GM21576 (cell line): Measurements from ENCODE around the gene CHMP6.

Experiments used
- ATAC-seq: cut with Tn5 transposase; IDR thresholded peaks from one replicate; pipeline ENCODE4 v1.9.1; 2021; ENCODE audit warnings: mild to moderate bottlenecking, moderate library complexity; ENCODE audit not compliant: unreplicated experiment

Gene CHMP6

GRCh38 chr17:80991645-80992076 is at the start of gene CHMP6:
CHMP6 (plus strand) TSS chr17:80991841; CDS start chr17:80991919, 78 bp downstream.
- ATAC-seq: no peak

- ATAC-seq: no peak
Observed at GRCh38 chr17:80942423-80943345, 49.0 kb upstream of the CHMP6 start.

DNA sequence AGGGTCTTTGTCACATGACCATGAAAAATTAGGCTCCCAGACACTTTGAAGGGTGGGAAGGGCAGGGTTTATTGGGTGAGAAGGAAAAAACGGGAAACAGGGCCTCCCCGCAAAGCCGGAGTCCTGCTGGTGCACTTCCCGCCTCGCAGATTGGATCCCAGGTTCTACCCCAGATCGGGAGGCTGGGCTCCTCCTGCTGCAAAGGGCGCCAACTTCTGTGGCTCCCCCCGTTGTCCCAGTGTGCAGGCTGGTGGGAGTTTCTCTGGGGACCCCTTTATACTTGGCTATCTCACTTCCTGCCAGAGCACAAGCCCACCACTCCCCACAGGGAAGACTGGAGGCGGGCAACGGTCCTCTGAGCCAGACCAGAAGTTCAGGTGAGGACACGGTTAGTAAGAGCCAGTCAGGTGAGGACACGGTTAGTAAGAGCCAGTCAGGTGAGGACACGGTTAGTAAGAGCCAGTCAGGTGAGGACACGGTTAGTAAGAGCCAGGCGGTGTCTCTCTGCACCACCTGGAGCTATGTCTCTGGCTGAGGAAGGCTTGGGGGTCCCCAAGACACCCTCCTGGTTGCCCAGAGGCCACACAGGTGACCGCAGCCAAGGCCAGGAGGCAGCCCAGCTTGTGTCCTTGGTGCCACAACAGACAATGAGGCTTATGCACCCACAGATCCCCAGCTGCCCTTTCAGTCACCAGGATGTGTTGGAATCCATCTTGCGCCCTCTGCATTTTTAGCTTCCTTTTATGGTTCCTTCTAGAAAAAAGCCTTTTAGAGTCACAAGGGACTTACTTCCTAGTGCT is 48.1 kb upstream of the CHMP6 start:
- ATAC-seq: no peak

DNA sequence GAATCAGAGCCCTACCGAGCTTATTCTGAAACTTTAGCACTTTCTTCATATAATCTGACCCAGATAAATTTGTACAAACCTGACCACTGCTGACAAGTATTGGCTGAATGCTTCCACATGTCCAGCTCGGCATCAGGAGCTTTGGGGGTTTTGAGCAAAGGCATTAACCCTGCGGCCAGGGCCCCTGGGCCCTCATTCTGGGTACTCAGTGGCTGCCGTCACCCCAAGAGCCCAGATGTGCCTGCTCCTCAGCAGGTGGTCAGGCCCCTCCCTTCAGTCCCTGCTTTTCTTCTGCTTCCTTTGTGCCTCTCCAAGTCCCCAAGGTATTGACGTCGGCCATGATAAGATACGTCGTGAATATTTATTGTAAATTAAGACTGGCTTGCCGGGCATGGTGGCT is 47.3 kb upstream of the CHMP6 start:
- no peak for ATAC-seq

- ATAC-seq: no peak
Observed at GRCh38 chr17:80945736-80946135, 45.9 kb upstream of the CHMP6 start.

DNA sequence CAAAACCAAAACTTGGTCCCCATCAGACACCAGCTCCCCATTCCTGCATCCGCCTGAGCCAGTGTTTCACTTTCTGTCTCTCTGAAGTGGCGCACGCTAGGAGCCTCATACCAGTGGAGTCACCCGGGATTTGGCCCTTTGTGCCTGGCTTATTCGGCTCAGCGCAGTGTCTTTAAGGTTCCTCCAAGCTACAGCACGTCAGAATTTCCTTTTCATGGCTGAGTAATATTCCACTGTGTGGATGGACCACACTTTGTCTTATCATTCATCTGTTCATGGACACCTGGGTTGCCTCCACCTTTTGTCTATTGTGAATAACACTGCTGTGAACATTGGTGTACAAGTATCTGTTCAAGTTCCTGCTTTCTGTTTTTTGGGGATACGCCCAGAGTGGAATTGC is 45.2 kb upstream of the CHMP6 start:
- no peak for ATAC-seq

DNA sequence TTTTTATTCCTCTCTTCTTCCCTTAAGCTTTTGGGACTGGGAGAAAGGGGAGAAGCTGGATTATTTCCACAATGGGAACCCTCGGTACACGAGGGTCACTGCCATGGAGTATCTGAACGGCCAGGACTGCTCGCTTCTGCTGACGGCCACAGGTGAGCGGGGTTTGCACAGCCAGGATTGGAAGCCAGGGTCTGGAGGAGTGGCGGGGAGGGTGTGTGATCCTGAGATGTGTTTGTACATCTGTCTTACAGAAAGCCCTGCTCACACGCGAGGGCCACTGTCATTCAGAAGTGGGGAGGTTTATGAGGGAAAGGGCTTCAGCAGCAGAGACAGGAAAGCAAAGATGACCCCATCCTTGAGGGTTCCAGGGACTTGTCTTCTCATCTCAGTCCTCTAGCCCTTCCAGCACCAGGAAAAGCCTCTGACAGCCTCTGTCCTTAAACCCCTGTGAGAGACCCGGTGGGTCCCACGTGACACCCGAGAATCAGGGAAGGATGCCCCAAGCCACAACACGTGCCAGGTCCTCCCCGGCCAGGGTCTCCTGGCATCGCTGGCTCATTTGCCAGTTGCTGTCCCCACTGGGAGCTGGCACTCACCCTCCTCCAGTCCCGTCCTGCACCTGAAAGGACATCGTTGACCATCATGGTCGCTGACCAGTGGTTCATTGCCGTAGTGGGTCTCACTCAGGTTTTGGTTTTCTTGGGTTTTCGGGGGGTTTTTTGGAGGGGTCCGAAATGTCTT is 44.3 kb upstream of the CHMP6 start:
- no peak for ATAC-seq

- no peak for ATAC-seq
Observed at GRCh38 chr17:80948019-80948975, 43.3 kb upstream of the CHMP6 start.

GRCh38 chr17:80948976-80949450 is 42.6 kb upstream of the CHMP6 start:
- no peak for ATAC-seq

GRCh38 chr17:80949451-80950421 is 41.9 kb upstream of the CHMP6 start:
- no peak for ATAC-seq

GRCh38 chr17:80950466-80951120 is 41.0 kb upstream of the CHMP6 start:
- ATAC-seq: no peak

- no peak for ATAC-seq
Observed at GRCh38 chr17:80951121-80952090, 40.2 kb upstream of the CHMP6 start.

- ATAC-seq: no peak
Observed at GRCh38 chr17:80952291-80952690, 39.4 kb upstream of the CHMP6 start.

- no peak for ATAC-seq
Observed at GRCh38 chr17:80953471-80954315, 37.9 kb upstream of the CHMP6 start.

GRCh38 chr17:80955078-80955477 is 36.6 kb upstream of the CHMP6 start:
- ATAC-seq: no peak

DNA sequence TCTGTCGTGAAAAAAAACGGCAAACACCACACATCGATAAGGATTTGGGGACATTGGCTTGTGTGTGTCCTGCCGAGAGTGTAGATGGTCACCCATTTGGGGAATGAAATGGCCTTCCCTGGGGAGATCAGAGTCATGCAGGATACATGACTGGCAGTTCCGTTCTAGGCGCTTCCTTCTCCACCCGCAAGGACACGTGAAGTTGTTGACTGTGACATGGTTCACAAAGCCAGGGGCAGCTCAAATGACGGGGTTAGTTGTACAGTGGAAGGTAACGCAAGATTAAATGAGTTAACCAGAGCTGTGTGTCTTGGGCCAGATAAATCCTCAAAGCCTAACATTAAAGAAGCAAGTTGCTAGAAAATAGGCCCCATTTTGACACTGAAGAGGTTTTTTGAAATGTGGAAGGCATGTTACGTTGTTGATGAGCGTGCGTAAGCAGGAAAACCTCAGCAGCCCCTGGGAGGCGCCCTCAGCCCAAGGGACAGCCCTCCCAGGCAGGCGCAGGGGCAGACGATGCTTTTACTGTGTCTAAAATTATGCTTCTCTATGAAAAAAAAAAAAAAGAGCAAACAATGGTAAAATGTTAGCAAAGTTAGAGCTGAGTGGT is 35.9 kb upstream of the CHMP6 start:
- ATAC-seq: no peak
